ENCODE data around the gene UNC13B. TPM values are rescaled to one million over a fixed set of nuclear protein-coding genes. Genes with fewer than 3 reads are reported as not detected.

Gene UNC13B
- total and polyA plus RNA-seq, 2 experiments from 2014 or later = 16.3 to 43.7 TPM

- Histone ChIP-seq H3K27me3 (no peaks in the 10 kb centered on the region), H3K4me1 (ENCODE audit: low read depth) (peaks cover 4% of the 10 kb centered on the region), H3K36me3 (no peaks in the 10 kb centered on the region), H3K27ac (no peak overlapping the region), H3K4me3 (no peak overlapping the region), H3K9me3 (ENCODE audit: low read depth) (no peaks in the 10 kb centered on the region)
- TF ChIP-seq, protein P1, sequence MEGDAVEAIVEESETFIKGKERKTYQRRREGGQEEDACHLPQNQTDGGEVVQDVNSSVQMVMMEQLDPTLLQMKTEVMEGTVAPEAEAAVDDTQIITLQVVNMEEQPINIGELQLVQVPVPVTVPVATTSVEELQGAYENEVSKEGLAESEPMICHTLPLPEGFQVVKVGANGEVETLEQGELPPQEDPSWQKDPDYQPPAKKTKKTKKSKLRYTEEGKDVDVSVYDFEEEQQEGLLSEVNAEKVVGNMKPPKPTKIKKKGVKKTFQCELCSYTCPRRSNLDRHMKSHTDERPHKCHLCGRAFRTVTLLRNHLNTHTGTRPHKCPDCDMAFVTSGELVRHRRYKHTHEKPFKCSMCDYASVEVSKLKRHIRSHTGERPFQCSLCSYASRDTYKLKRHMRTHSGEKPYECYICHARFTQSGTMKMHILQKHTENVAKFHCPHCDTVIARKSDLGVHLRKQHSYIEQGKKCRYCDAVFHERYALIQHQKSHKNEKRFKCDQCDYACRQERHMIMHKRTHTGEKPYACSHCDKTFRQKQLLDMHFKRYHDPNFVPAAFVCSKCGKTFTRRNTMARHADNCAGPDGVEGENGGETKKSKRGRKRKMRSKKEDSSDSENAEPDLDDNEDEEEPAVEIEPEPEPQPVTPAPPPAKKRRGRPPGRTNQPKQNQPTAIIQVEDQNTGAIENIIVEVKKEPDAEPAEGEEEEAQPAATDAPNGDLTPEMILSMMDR (IDR thresholded peaks at IDR 0.05; ENCODE audit: low read depth, low read length) = no peak
- DNase-seq (ENCODE audit: low read depth in 1 of 2, low spot score in 1 of 2) = no peak
Observed at GRCh38 chr9:35313460-35313859, 151.7 kb downstream of the UNC13B start.

GRCh38 chr9:35313916-35314315 is 152.1 kb downstream of the UNC13B start:
- DNase-seq (ENCODE audit: low read depth in 1 of 2, low spot score in 1 of 2) = peak in 1 of 2 donors; percentile 23
- no peak overlapping the region for H3K4me3 ChIP-seq
- no peak overlapping the region for H3K27ac ChIP-seq
- no peaks in the 10 kb centered on the region for H3K36me3 ChIP-seq
- TF ChIP-seq, protein P1 (IDR thresholded peaks at IDR 0.05; ENCODE audit: low read depth, low read length) = no peak
- H3K4me1 ChIP-seq (ENCODE audit: low read depth) = peaks cover 4% of the 10 kb centered on the region
- H3K27me3 ChIP-seq = no peaks in the 10 kb centered on the region
- H3K9me3 ChIP-seq (ENCODE audit: low read depth) = no peaks in the 10 kb centered on the region

- Histone ChIP-seq H3K4me3 (no peak overlapping the region), H3K27me3 (no peaks in the 10 kb centered on the region), H3K9me3 (ENCODE audit: low read depth) (no peaks in the 10 kb centered on the region), H3K27ac (no peak overlapping the region), H3K36me3 (no peaks in the 10 kb centered on the region), H3K4me1 (ENCODE audit: low read depth) (no peaks in the 10 kb centered on the region)
- TF ChIP-seq, protein P1 (IDR thresholded peaks at IDR 0.05; ENCODE audit: low read depth, low read length) = no peak
- peak in 1 of 2 donors; percentile 77 for DNase-seq (ENCODE audit: low read depth in 1 of 2, low spot score in 1 of 2)
Observed at GRCh38 chr9:35318741-35319140, 156.9 kb downstream of the UNC13B start.

DNA sequence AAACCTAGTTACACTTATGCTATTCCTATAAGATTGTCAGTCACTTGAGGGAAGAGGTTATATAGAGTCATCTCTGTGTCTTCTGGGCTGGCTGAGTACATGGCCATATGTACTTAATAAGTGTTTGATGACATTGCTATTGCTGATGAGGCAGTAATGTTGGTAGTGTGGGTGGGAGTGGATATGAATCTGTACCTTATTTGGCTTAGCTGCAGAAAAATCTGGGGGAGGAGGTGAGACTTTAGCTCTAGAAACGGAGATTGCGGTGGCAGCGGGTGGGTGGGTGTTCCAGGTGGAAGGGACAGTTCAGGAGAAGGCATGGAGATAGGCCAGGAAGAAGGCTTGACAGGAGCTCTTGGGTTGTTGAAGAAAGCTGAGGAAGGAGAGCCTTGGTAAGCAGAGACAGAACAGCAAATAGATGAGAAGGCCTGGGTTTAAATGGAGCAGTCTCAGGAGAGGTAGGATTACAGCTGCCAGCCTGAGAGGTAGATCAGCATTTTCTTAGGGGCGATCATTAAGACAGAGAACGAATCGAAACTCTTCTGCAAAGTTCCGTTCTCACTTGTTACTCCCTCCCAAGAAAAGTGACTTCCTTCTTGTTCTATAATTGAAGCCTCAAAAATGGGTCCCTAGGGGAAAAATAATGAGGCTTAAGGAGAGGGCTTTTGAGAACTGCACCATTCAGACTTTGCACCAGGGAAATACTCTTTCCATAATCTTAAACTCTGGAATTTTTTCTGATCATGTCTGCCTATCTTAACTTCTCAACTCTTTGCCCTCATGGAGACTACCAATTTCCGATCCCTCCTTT is 160.5 kb downstream of the UNC13B start:
- Histone ChIP-seq H3K9me3 (ENCODE audit: low read depth) (no peaks in the 10 kb centered on the region), H3K4me3 (no peak overlapping the region), H3K27me3 (no peaks in the 10 kb centered on the region), H3K36me3 (no peaks in the 10 kb centered on the region), H3K27ac (no peak overlapping the region), H3K4me1 (ENCODE audit: low read depth) (no peaks in the 10 kb centered on the region)
- no peak for DNase-seq (ENCODE audit: low read depth in 1 of 2, low spot score in 1 of 2)
- TF ChIP-seq, protein P1 (IDR thresholded peaks at IDR 0.05; ENCODE audit: low read depth, low read length) = no peak

DNA sequence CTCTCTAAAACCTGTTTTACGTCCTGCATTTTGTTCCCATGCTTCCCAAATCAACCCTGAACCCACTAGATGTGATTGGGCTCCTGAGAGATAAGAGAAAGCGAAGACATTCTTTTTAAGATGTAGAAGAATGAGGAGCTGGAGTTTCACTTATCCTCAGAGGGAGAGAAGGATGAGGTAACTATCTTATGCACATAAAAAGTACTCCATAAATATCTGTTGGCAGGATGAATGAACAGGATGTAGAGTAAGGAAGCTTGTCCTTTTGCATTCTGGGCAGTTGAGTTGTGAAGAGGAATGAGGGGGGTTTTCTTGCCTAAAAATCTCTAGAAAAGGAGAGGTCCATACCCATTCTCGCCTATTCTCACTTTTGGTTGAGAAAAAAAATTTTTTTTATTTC is 163.2 kb downstream of the UNC13B start:
- no peaks in the 10 kb centered on the region for H3K36me3 ChIP-seq
- DNase-seq (ENCODE audit: low read depth in 1 of 2, low spot score in 1 of 2) = no peak
- TF ChIP-seq, protein P1 (IDR thresholded peaks at IDR 0.05; ENCODE audit: low read depth, low read length) = no peak
- H3K4me3 ChIP-seq = no peak overlapping the region
- no peak overlapping the region for H3K27ac ChIP-seq
- no peaks in the 10 kb centered on the region for H3K27me3 ChIP-seq
- H3K9me3 ChIP-seq (ENCODE audit: low read depth) = no peaks in the 10 kb centered on the region
- no peaks in the 10 kb centered on the region for H3K4me1 ChIP-seq (ENCODE audit: low read depth)

Data from cardiac muscle cell (in vitro differentiated cells and primary cell).